Measurements from ENCODE around the gene SMU1.

- TF ChIP-seq, protein P1, sequence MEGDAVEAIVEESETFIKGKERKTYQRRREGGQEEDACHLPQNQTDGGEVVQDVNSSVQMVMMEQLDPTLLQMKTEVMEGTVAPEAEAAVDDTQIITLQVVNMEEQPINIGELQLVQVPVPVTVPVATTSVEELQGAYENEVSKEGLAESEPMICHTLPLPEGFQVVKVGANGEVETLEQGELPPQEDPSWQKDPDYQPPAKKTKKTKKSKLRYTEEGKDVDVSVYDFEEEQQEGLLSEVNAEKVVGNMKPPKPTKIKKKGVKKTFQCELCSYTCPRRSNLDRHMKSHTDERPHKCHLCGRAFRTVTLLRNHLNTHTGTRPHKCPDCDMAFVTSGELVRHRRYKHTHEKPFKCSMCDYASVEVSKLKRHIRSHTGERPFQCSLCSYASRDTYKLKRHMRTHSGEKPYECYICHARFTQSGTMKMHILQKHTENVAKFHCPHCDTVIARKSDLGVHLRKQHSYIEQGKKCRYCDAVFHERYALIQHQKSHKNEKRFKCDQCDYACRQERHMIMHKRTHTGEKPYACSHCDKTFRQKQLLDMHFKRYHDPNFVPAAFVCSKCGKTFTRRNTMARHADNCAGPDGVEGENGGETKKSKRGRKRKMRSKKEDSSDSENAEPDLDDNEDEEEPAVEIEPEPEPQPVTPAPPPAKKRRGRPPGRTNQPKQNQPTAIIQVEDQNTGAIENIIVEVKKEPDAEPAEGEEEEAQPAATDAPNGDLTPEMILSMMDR (IDR thresholded peaks at IDR 0.05 in 2 of 3, conservative IDR thresholded peaks at IDR 0.05 in 1 of 3; ENCODE audit: borderline replicate concordance in 1 of 3, insufficient read depth in 1 of 3, low read depth in 2 of 3, low read length in 2 of 3): no peak
- TF ChIP-seq POLR2A (IDR thresholded peaks at IDR 0.05; ENCODE audit: borderline replicate concordance, extremely low read depth, insufficient read depth, insufficient read length): no peak
- TF ChIP-seq REST (IDR thresholded peaks at IDR 0.05; ENCODE audit: low read depth): no peak
- TF ChIP-seq ZNF274 (IDR thresholded peaks at IDR 0.05; ENCODE audit: low read depth, low read length): no peak
- TF ChIP-seq POLR2AphosphoS5 (IDR thresholded peaks at IDR 0.05; ENCODE audit: low read depth, low read length): no peak
Observed at GRCh38 chr9:33097192-33097591, 20.7 kb upstream of the SMU1 start.

Measured in HCT116 (cell line).